Left ventricle myocardium inferior (tissue), 1 donor: ENCODE measurements around the gene HOPX. TPM values are rescaled to one million over a fixed set of nuclear protein-coding genes. Genes with fewer than 3 reads are reported as not detected.

Source experiments
- DNase-seq: peaks from one replicate; pipeline ENCODE4 v3.0.0-alpha.2; 2020
- H3K27ac ChIP-seq: fragments of 200-600 bp; replicated peaks from 2 replicates; pipeline ENCODE4 v1.8.0; 2021
- H3K27me3 ChIP-seq: fragments of 200-600 bp; 2 replicates; pipeline ENCODE4 v1.8.0; 2021; ENCODE audit warnings: low read depth
- H3K36me3 ChIP-seq: fragments of 200-600 bp; 2 replicates; pipeline ENCODE4 v1.8.0; 2021
- H3K4me1 ChIP-seq: fragments of 200-600 bp; 2 replicates; pipeline ENCODE4 v1.8.0; 2021
- H3K4me3 ChIP-seq: fragments of 200-600 bp; 2 replicates; pipeline ENCODE4 v1.8.0; 2021; ENCODE audit warnings: mild to moderate bottlenecking, moderate library complexity
- H3K9me3 ChIP-seq: fragments of 200-600 bp; replicated peaks from 2 replicates; pipeline ENCODE4 v1.8.0; 2021
- CTCF ChIP-seq: fragments of 200-600 bp; IDR thresholded peaks from 2 replicates; pipeline ENCODE4 v1.8.0; 2021; ENCODE audit warnings: antibody characterized with exemption, mild to moderate bottlenecking, borderline replicate concordance
- intact Hi-C: fragments of 100-400 bp; cut with micrococcal nuclease; formaldehyde crosslinking; loops from one replicate; pipeline ENCODE4 v1.11.0; 2022
- total RNA-seq: library from RNA; stranded (reverse); fragmentation: NEBNext Ultra II Directional; extraction: Animal tissue kit (Norgen Biotek cat#: 25700); gene quantifications from one replicate; pipeline ENCODE4 v1.2.1, GENCODE V29; 2021
- donor health status: DM: no; HTN: yes; CAD: no; lungs with severe emphysema.

HOPX gene
- total RNA-seq, 1 donor from 2014 or later, result 21.3 TPM

GRCh38 chr4:56692576-56692975, 11.5 kb upstream of the HOPX start:
- Histone ChIP-seq H3K27ac (no peak overlapping the region), H3K9me3 (no peaks in the 10 kb centered on the region), H3K27me3 (no peaks in the 10 kb centered on the region), H3K36me3 (no peaks in the 10 kb centered on the region), H3K4me3 (no peak overlapping the region), H3K4me1 (peaks cover 13% of the 10 kb centered on the region)
- intact Hi-C loops, result no loop called here
- DNase-seq, result no peak
- TF ChIP-seq CTCF, result no peak

- no peaks in the 10 kb centered on the region for H3K9me3 ChIP-seq
- no peak for DNase-seq
- H3K4me1 ChIP-seq, result peaks cover 13% of the 10 kb centered on the region
- intact Hi-C loops, result no loop called here
- H3K36me3 ChIP-seq, result no peaks in the 10 kb centered on the region
- no peaks in the 10 kb centered on the region for H3K27me3 ChIP-seq
- no peak for TF ChIP-seq CTCF
- no peak overlapping the region for H3K27ac ChIP-seq
- no peak overlapping the region for H3K4me3 ChIP-seq
These were observed 10.3 kb upstream of the HOPX start for GRCh38 chr4:56691425-56691824.

GRCh38 chr4:56690393-56690792, 9.3 kb upstream of the HOPX start:
- Histone ChIP-seq H3K9me3 (no peaks in the 10 kb centered on the region), H3K27ac (no peak overlapping the region), H3K36me3 (no peaks in the 10 kb centered on the region), H3K4me3 (no peak overlapping the region), H3K27me3 (no peaks in the 10 kb centered on the region), H3K4me1 (peaks cover 8% of the 10 kb centered on the region)
- no peak for DNase-seq
- TF ChIP-seq CTCF, result no peak
- intact Hi-C loops, result no loop called here

- Histone ChIP-seq H3K36me3 (no peaks in the 10 kb centered on the region), H3K27me3 (no peaks in the 10 kb centered on the region), H3K27ac (no peak overlapping the region), H3K4me1 (peaks cover 8% of the 10 kb centered on the region), H3K9me3 (no peaks in the 10 kb centered on the region), H3K4me3 (no peak overlapping the region)
- TF ChIP-seq CTCF, result no peak
- intact Hi-C loops, result no loop called here
- no peak for DNase-seq
These were observed 8.3 kb upstream of the HOPX start for GRCh38 chr4:56689201-56689969.

- H3K9me3 ChIP-seq, result no peaks in the 10 kb centered on the region
- no peak overlapping the region for H3K27ac ChIP-seq
- intact Hi-C loops, result no loop called here
- no peaks in the 10 kb centered on the region for H3K36me3 ChIP-seq
- H3K27me3 ChIP-seq, result no peaks in the 10 kb centered on the region
- no peak for DNase-seq
- TF ChIP-seq CTCF, result no peak
- H3K4me1 ChIP-seq, result peaks cover 8% of the 10 kb centered on the region
- no peak overlapping the region for H3K4me3 ChIP-seq
These were observed 7.1 kb upstream of the HOPX start for GRCh38 chr4:56688094-56688647.
